ENCODE results near the gene HTT. TPM values are rescaled to one million over a fixed set of nuclear protein-coding genes. Genes with fewer than 3 reads are reported as not detected.

Gene HTT
- total RNA-seq, 1 donor from 2014 or later, result 65.2 TPM

- Histone ChIP-seq H4K20me1 (ENCODE audit: insufficient read depth, low read length) (peaks cover 7% of the 10 kb centered on the region), H3K79me2 (ENCODE audit: insufficient read depth, low read length) (no peaks in the 10 kb centered on the region), H3K4me2 (ENCODE audit: low read length) (no peak overlapping the region), H3K9me3 (ENCODE audit: insufficient read depth, low read depth, low read length) (no peaks in the 10 kb centered on the region), H3K9ac (ENCODE audit: low read length) (no peak overlapping the region), H3K27me3 (ENCODE audit: insufficient read depth, low read length) (no peaks in the 10 kb centered on the region), H3K36me3 (ENCODE audit: insufficient read depth, low read length) (peaks cover 2% of the 10 kb centered on the region), H3K4me1 (ENCODE audit: insufficient read depth, low read length) (no peaks in the 10 kb centered on the region), H3K4me3 (ENCODE audit: insufficient read depth, low read depth, low read length) (no peak overlapping the region), H2AFZ (ENCODE audit: low read depth, low read length) (no peak overlapping the region), H3K27ac (ENCODE audit: low read depth, low read length) (no peak overlapping the region)
- no peak for TF ChIP-seq EZH2 (IDR thresholded peaks at IDR 0.05; ENCODE audit: insufficient read depth, low read length)
- TF ChIP-seq, protein P1, sequence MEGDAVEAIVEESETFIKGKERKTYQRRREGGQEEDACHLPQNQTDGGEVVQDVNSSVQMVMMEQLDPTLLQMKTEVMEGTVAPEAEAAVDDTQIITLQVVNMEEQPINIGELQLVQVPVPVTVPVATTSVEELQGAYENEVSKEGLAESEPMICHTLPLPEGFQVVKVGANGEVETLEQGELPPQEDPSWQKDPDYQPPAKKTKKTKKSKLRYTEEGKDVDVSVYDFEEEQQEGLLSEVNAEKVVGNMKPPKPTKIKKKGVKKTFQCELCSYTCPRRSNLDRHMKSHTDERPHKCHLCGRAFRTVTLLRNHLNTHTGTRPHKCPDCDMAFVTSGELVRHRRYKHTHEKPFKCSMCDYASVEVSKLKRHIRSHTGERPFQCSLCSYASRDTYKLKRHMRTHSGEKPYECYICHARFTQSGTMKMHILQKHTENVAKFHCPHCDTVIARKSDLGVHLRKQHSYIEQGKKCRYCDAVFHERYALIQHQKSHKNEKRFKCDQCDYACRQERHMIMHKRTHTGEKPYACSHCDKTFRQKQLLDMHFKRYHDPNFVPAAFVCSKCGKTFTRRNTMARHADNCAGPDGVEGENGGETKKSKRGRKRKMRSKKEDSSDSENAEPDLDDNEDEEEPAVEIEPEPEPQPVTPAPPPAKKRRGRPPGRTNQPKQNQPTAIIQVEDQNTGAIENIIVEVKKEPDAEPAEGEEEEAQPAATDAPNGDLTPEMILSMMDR (IDR thresholded peaks at IDR 0.05; ENCODE audit: insufficient read depth, low read depth, low read length), result no peak
- Mint-ChIP-seq H3K9me3 (ENCODE audit: unreplicated experiment) (no peaks in the 10 kb centered on the region), H3K36me3 (ENCODE audit: low read depth, unreplicated experiment) (peaks cover 10% of the 10 kb centered on the region), H3K4me1 (ENCODE audit: low read depth, unreplicated experiment) (no peaks in the 10 kb centered on the region), H3K4me3 (ENCODE audit: unreplicated experiment) (no peak overlapping the region), H3K27me3 (ENCODE audit: low read depth, unreplicated experiment) (no peaks in the 10 kb centered on the region), H3K27ac (ENCODE audit: unreplicated experiment) (no peak overlapping the region)
- DNase-seq (ENCODE audit: low read depth), result no peak
- no peak for FAIRE-seq
Measured at GRCh38 chr4:3247399-3248177, 173.1 kb downstream of the HTT start.

DNA sequence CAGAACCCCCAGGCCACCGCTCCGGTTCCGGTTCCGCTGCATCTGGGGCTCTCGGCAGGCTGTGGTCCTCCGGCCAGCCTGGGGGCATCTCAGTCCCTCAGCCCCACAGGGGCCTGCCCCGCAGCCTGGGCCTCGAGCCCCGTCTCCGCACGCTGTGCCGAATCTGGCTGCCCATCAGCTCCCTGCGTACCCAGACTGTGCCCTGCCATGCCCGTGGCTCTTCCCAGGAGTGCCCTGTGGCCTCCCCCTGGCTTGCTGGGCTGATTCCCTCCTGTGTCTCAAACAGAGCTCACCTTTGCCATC, 173.6 kb downstream of the HTT start:
- H3K36me3 ChIP-seq (ENCODE audit: insufficient read depth, low read length), result peaks cover 2% of the 10 kb centered on the region
- no peaks in the 10 kb centered on the region for H3K9me3 Mint-ChIP-seq (ENCODE audit: unreplicated experiment)
- H3K4me2 ChIP-seq (ENCODE audit: low read length), result no peak overlapping the region
- H4K20me1 ChIP-seq (ENCODE audit: insufficient read depth, low read length), result peaks cover 4% of the 10 kb centered on the region
- H2AFZ ChIP-seq (ENCODE audit: low read depth, low read length), result no peak overlapping the region
- no peaks in the 10 kb centered on the region for H3K9me3 ChIP-seq (ENCODE audit: insufficient read depth, low read depth, low read length)
- no peaks in the 10 kb centered on the region for H3K79me2 ChIP-seq (ENCODE audit: insufficient read depth, low read length)
- H3K27ac Mint-ChIP-seq (ENCODE audit: unreplicated experiment), result no peak overlapping the region
- H3K4me3 ChIP-seq (ENCODE audit: insufficient read depth, low read depth, low read length), result no peak overlapping the region
- no peak for FAIRE-seq
- peaks cover 5% of the 10 kb centered on the region for H3K36me3 Mint-ChIP-seq (ENCODE audit: low read depth, unreplicated experiment)
- no peak overlapping the region for H3K4me3 Mint-ChIP-seq (ENCODE audit: unreplicated experiment)
- no peaks in the 10 kb centered on the region for H3K27me3 ChIP-seq (ENCODE audit: insufficient read depth, low read length)
- DNase-seq (ENCODE audit: low read depth), result no peak
- no peaks in the 10 kb centered on the region for H3K4me1 Mint-ChIP-seq (ENCODE audit: low read depth, unreplicated experiment)
- H3K4me1 ChIP-seq (ENCODE audit: insufficient read depth, low read length), result no peaks in the 10 kb centered on the region
- TF ChIP-seq EZH2 (IDR thresholded peaks at IDR 0.05; ENCODE audit: insufficient read depth, low read length), result no peak
- TF ChIP-seq, protein P1 (IDR thresholded peaks at IDR 0.05; ENCODE audit: insufficient read depth, low read depth, low read length), result no peak
- no peak overlapping the region for H3K27ac ChIP-seq (ENCODE audit: low read depth, low read length)
- H3K9ac ChIP-seq (ENCODE audit: low read length), result no peak overlapping the region
- no peaks in the 10 kb centered on the region for H3K27me3 Mint-ChIP-seq (ENCODE audit: low read depth, unreplicated experiment)

All from astrocyte (in vitro differentiated cells and primary cell).